ENCODE measurements around the gene COMMD1.

COMMD1 gene

GRCh38 chr2:61969376-61969775 is 63.9 kb downstream of the COMMD1 start:
- H3K4me3 ChIP-seq (ENCODE audit: low read depth, low read length): no peak overlapping the region
- no peak for TF ChIP-seq CTCF (IDR thresholded peaks at IDR 0.05; ENCODE audit: low read depth, low read length)
- no peaks in the 10 kb centered on the region for H3K27me3 ChIP-seq
- no peaks in the 10 kb centered on the region for H3K36me3 ChIP-seq
- no peaks in the 10 kb centered on the region for H3K9me3 ChIP-seq
- no peaks in the 10 kb centered on the region for H3K4me1 ChIP-seq
- no peak for DNase-seq

DNA sequence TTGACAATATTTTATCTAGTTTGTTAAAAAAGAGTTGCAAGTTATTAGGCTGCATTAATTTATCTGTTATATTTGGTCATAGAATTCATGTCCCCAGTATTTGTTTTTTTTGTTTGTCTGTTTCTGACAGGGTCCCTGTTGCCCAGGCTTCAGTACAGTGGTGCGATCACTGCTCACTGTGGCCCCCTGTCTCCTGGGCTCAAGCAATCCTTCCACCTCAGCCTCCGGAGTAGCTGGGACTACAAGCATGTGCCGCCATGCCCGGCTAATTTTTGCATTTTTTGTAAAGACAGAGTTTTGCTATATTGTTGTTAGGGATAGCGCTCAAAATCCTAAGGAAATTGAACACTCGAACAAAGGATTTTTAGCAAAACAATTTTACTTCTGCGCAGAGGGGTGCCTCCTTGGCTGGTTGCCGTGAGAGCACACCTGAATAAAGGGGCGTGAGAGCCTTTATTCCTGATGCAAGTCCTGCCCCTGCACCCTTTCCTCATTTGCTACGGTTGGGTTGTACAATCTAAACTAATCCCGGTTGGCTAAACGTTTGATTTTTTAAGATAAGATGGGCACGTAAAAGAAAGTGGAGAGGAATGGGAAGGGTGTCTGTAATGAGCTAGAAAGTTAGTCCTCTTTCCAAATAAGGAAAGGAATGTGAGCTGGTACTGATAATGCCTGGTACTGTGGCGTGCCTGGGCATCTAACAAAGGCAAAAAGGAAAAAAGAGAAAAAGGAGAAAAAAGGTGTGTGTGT is 65.5 kb downstream of the COMMD1 start:
- TF ChIP-seq CTCF (IDR thresholded peaks at IDR 0.05; ENCODE audit: low read depth, low read length): peak; percentile 12; the same call in 1 of the 2 replicates
- Histone ChIP-seq H3K4me3 (ENCODE audit: low read depth, low read length) (no peak overlapping the region), H3K27me3 (no peaks in the 10 kb centered on the region)

GRCh38 chr2:61978522-61978921 is 73.0 kb downstream of the COMMD1 start:
- Histone ChIP-seq H3K4me3 (ENCODE audit: low read depth, low read length) (no peak overlapping the region), H3K9me3 (no peaks in the 10 kb centered on the region), H3K36me3 (no peaks in the 10 kb centered on the region), H3K4me1 (no peaks in the 10 kb centered on the region), H3K27me3 (no peaks in the 10 kb centered on the region)
- TF ChIP-seq CTCF (IDR thresholded peaks at IDR 0.05; ENCODE audit: low read depth, low read length): no peak
- no peak for DNase-seq

More for the DNA sequence above, 65.5 kb downstream of the COMMD1 start:
- Histone ChIP-seq H3K4me1 (no peaks in the 10 kb centered on the region), H3K36me3 (no peaks in the 10 kb centered on the region), H3K9me3 (no peaks in the 10 kb centered on the region)
- DNase-seq: no peak

DNA sequence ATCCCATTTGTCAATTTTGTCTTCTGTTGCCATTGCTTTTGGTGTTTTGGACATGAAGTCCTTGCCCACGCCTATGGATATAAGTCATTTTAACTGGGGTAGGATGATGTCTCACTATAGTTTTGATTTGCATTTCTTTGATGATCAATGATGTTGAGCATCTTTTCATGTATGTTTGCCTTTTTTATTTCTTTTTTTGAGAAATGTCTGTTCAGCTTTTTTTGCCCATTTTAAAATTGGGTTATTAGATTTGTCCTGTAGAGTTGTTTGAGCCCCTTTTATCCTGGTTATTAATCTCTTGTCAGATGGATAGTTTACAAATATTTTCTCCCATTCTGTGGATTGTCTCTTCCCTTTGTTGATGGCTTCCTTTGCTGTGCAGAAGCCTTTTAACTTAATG is 75.3 kb downstream of the COMMD1 start:
- no peaks in the 10 kb centered on the region for H3K27me3 ChIP-seq
- H3K4me3 ChIP-seq (ENCODE audit: low read depth, low read length): no peak overlapping the region
- H3K4me1 ChIP-seq: no peaks in the 10 kb centered on the region
- no peaks in the 10 kb centered on the region for H3K9me3 ChIP-seq
- TF ChIP-seq CTCF (IDR thresholded peaks at IDR 0.05; ENCODE audit: low read depth, low read length): no peak
- no peak for DNase-seq
- no peaks in the 10 kb centered on the region for H3K36me3 ChIP-seq

DNA sequence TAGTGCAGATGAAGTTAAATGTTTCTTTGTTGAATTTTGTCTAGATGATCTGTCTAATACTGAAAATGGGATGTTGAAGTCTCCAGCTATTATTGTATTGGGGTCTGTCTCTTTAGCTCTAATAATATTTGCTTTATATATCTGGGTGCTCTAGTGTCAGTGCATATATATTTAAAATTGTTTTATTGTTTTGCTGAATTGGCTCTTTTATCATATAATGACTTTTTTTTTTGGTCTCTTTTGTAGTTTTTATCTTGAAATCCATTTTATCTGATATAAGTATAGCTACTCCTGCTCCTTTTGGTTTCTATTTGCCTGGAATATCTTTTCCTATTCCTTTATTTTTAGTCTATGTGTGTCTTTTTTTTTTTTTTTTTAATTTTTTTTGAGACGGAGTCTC is 79.2 kb downstream of the COMMD1 start:
- Histone ChIP-seq H3K4me3 (ENCODE audit: low read depth, low read length) (no peak overlapping the region), H3K36me3 (no peaks in the 10 kb centered on the region)
- TF ChIP-seq CTCF (IDR thresholded peaks at IDR 0.05; ENCODE audit: low read depth, low read length): no peak

More for the DNA sequence above, 79.2 kb downstream of the COMMD1 start:
- no peaks in the 10 kb centered on the region for H3K27me3 ChIP-seq
- H3K9me3 ChIP-seq: no peaks in the 10 kb centered on the region
- no peak for DNase-seq
- no peaks in the 10 kb centered on the region for H3K4me1 ChIP-seq
